ENCODE measurements around the gene SALL1. TPM values are rescaled to one million over a fixed set of nuclear protein-coding genes. Genes with fewer than 3 reads are reported as not detected.

Gene SALL1
- total RNA-seq, 4 donors from 2014 or later, result 0.09 to 0.19 TPM; not detected in 2

DNA sequence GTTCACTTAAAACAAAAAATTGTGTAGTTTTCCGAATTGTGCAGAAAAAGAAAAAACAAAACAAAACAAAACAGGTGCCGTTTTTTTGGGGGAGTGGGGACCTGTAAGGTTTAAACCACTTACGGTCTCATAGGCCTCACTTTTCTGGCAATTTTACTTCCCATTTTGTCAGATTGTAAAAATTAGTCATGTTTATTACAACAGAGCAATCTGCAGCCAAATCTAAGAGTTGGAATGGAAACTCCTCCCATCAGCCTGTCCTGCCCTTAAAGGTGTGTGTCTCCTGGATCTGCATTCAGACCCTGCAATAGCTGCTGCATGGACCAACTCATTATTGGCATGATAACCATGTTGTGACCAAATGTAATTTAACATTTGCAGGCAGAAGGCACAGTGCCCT, 8.2 kb upstream of the SALL1 start:
- no peak for ATAC-seq (ENCODE audit: low FRiP score)
- DNase-seq (ENCODE audit: low spot score), result no peak
- TF ChIP-seq, protein P1, sequence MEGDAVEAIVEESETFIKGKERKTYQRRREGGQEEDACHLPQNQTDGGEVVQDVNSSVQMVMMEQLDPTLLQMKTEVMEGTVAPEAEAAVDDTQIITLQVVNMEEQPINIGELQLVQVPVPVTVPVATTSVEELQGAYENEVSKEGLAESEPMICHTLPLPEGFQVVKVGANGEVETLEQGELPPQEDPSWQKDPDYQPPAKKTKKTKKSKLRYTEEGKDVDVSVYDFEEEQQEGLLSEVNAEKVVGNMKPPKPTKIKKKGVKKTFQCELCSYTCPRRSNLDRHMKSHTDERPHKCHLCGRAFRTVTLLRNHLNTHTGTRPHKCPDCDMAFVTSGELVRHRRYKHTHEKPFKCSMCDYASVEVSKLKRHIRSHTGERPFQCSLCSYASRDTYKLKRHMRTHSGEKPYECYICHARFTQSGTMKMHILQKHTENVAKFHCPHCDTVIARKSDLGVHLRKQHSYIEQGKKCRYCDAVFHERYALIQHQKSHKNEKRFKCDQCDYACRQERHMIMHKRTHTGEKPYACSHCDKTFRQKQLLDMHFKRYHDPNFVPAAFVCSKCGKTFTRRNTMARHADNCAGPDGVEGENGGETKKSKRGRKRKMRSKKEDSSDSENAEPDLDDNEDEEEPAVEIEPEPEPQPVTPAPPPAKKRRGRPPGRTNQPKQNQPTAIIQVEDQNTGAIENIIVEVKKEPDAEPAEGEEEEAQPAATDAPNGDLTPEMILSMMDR (IDR thresholded peaks at IDR 0.05), result no peak

DNA sequence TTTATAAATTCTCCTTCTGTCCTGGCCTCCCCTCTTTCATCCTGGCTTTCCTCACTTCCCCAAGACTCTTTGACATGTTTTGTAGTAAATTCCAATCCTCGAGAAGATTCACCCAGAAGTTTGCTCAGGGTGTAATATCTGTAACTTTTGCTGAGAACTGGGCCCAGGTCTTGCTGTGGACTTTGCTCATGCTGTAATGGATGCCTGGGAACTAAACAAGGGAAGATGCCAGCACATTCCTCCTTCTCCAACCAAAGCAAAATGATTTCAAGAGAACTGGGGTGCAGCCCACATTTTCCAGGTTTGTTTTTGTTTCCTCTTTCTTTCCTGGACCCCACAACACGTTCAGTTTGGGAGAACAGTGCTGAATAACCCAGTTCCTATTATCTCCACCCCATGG, 6.6 kb upstream of the SALL1 start:
- ATAC-seq (ENCODE audit: low FRiP score), result no peak
- TF ChIP-seq, protein P1 (IDR thresholded peaks at IDR 0.05), result no peak
- DNase-seq (ENCODE audit: low spot score), result no peak

DNA sequence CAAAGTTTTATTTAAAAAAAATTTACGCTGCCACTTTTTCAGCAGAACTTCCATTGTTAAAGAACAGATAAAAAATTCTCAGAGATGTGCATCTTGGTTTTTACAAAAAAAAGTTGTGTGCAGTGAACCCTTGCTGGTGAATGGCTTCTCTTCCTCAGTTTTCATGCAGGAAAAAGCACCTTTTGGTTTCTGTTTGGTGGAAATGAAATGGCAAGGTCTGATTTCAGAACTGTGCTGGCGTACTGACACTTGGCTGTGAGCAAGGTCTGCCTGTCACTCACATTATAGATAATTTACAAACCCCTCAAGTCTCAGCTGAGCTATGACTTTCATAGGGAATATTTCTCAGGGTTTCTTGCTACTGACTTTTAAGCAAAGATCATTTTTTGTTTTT, 5.7 kb upstream of the SALL1 start:
- ATAC-seq (ENCODE audit: low FRiP score), result no peak
- TF ChIP-seq, protein P1 (IDR thresholded peaks at IDR 0.05), result no peak

DNA sequence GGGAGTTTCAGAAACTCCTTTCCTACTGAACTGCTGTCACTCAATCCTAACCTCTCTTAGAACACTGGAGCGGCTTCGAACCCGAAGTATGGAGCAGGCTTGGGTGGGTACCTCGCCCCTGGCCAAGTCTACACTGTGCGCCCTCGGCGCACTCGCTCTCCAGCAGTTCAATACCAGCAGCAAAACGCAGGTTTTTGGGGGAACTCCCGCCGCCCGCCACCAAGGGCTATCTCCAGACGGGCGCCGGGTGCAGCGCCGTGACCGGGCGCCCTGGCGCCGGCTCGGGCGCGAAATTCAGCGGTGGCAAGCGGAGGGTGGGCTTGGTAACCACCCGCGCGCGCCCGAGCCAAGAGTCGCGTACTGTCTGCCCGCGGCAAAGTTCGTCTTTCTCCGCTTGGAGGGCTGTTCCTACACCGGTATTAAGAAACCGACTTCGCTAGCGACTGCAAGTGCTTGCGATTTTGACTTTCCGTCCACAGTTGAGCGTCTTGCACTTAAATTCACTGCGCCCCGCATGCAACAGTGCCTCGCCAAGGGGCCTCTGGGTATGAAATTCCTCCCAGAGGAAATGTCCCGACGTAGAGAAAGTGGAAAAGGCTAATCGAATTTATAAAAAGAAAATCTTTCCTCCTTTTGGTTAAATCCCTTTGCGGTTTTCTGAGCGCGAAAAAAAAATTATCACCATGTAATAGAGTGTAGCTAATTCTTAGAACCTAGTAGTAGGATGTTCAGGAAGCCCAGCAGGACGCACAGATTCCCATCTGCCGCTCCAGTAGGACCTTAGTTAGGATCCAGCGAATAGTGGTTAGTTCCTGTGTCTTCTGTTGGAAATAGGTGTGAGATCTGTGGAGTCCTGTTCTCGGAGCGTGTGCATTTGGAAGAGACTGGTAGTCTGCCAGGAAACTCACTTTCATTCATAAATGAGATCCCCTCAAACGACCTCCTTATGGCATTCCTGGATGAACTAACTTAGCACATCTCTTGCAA, 5.0 kb upstream of the SALL1 start:
- DNase-seq (ENCODE audit: low spot score) (no peak), ATAC-seq (ENCODE audit: low FRiP score) (no peak)
- TF ChIP-seq, protein P1 (IDR thresholded peaks at IDR 0.05), result no peak

More for the DNA sequence above, 5.7 kb upstream of the SALL1 start:
- DNase-seq (ENCODE audit: low spot score), result no peak

DNA sequence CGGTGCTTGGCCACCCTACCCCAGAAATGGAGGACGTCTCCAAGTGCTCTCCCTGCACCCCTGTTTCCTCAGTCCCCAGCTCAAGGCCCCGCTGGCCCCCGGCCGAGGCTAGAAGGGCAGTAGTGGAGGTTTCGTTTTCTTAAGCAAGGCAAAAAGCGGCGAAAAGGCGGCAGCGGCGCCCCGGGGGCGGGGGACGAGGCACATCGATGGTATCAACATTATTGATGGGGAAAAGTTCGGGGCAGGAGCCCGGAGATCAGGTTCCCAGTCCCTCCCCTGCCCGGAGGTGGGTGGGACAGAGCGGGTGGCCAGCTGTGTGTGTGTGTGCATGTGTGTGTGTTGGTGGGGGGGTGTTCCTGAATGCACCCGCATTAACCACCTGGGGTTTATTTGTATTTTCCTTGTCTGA, 4.1 kb upstream of the SALL1 start:
- DNase-seq (ENCODE audit: low spot score), result no peak
- TF ChIP-seq, protein P1 (IDR thresholded peaks at IDR 0.05), result no peak
- no peak for ATAC-seq (ENCODE audit: low FRiP score)

DNA sequence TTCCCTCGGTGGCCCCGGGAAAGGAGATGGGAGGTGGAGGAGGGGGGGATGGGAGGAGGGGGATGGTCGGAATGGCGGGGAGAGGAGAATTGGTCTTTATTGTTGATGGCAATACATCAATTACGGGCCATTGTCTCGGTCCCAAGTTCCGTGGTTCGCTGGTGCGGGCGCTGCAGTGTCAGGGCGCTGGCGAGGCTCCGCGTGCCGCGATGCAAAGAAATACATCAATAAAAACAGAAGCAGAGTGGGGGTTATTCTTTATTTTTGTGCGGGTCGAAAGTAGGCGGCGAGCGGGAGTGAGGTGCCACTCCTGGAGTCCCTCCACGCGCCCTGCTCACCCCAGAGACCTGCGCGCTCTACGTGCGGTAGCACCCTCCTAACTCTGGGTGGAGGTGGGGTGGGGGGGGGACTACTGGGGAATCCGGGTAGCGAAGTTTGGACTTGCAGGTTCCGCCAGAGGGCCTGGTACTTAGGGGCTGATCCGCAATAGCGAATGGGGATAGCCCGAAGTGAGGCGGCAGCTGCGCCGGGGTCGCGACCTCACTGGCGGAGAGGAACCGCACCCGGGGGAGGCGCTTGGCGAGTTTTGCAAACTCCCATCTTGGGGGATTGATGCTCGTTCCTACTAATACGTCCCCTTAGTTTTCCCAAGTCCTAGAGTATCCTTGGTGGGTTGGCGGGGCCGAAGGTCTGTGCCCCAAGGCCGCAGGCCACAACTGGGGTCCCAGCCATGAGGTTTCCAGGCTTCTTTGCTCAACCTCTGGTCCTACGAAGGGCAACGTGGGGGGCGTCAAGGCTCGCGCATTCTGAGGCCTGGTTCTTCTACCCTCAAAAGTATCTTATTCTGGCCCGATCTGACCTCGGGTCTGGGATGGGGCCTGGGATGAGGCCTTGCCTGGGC, 3.5 kb upstream of the SALL1 start:
- TF ChIP-seq, protein P1 (IDR thresholded peaks at IDR 0.05), result no peak
- no peak for ATAC-seq (ENCODE audit: low FRiP score)
- no peak for DNase-seq (ENCODE audit: low spot score)
